HG02571 (cell line): ENCODE measurements around the gene LPCAT2.

Experiments
- ATAC-seq: cut with Tn5 transposase; IDR thresholded peaks from one replicate; pipeline ENCODE4 v1.9.1; 2021; ENCODE audit warnings: mild to moderate bottlenecking, moderate library complexity; ENCODE audit not compliant: unreplicated experiment

LPCAT2 gene

DNA sequence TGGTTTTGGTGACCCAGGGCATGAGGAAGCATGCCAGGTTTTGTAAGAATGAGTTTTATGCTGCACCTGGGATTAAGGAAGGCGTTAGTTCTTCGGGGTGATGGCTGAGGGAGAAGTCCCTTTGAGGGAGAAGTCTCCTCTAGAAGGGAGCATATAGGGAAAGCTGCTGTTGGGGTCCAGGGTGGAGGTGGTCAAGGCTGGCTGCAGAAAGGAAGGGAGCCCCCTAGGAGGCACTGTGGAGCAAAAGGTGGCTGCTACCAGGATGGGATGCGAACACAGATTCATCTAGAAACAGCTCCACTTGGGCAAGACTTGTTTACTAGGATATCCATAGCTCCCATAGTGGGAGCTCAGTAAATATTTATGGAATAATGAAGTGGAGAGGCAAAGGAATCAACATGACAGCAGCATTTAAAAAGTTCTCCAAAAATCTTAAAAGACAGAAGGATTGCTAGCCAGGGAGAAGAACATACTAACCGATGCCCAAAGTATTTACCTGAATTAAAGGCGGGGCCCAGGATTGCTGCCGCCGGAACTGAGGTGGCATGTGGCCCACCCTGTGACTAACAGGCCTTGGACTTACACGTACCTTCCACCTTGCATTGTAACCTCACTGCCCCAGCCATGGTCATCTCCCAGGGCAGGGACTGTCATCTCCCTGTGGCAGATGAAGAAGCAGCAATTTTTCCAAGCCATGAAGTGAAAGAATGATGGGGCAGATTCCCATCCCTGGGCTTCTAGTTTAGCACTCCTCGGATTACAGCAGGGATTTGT is 7.1 kb upstream of the LPCAT2 start:
- no peak for ATAC-seq

GRCh38 chr16:55502801-55503366 is 6.0 kb upstream of the LPCAT2 start:
- ATAC-seq: no peak

- no peak for ATAC-seq
Measured at GRCh38 chr16:55503726-55504550, 4.9 kb upstream of the LPCAT2 start.

GRCh38 chr16:55505333-55506015 is 3.4 kb upstream of the LPCAT2 start:
- ATAC-seq: no peak

DNA sequence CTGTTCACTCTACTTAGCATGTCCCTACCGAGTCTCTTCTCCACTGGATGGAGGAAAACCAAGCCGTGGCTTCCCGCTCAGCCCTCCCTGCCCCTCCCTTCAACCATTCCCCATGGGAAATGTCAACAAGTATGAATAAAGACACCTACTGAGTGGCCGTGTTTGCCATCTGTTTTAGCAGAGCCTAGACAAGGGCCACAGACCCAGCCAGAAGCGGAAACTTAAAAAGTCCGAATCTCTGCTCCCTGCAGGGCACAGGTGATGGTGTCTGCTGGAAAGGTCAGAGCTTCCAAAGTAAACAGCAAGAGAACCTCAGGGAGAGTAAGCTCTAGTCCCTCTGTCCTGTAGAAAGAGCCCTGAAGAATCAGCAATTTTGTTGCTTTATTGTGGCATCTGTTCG is 2.8 kb upstream of the LPCAT2 start:
- no peak for ATAC-seq

- no peak for ATAC-seq
Measured at GRCh38 chr16:55506708-55507107, 2.2 kb upstream of the LPCAT2 start.

DNA sequence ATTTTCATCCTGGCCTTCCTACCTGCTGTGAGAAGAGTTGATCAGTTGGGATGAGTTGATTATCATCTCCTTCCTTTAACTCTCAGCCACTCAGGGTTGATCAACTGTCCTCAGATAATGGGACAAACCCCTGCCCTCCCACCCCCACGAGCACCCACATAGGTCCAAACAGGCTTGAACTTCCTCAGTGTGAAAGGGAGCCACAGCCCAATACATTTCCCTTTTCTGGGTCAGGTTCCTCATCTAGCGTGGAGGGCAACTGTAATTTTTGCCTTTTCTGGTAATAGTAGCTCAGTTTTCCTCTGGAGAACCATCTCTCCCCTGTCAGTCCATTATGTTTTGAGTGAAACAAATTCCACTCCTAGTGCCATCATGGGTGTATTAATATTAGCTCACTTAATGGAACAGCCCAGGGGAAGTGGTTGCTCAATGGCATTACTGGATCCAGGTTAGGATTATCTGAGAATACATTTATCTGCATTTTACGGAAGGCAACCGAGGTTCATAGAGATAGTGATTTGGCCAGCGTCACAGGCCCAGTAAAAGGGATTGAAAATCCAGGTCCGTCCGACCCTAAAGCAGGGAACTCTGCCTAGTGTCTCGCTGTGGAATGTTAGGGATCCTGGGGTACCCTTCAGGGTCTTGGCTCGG is 476 bp upstream of the LPCAT2 start:
- no peak for ATAC-seq

DNA sequence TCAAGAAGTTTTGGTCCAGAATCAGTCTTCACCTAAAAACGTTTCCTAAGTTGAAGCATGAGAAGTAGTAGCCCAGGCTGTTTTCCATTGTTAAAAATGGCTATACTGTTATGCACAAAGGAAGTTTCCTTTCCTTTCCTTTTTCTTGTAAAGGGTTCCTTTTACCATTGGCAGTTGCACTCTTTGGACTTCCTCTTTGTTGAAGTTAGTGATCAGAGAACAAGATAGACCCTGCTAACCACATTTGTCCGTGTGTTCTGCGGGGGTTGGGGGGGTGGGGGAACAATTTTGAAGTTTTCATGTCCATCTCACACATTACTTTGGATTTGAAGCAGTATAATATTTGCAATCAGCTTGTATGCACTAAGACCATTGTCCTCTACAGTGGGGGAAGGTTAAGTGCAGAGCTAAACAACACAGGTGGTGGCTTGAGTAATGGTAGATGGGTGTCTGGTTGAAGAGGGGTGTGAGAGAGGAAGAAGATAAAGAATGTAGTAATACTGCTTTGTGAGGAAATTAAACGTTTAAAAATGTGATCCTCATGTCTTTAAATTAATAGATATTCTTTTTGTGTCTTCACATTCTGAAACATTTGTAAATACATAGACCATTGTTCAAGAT is 1.4 kb downstream of the LPCAT2 start:
- ATAC-seq: no peak

DNA sequence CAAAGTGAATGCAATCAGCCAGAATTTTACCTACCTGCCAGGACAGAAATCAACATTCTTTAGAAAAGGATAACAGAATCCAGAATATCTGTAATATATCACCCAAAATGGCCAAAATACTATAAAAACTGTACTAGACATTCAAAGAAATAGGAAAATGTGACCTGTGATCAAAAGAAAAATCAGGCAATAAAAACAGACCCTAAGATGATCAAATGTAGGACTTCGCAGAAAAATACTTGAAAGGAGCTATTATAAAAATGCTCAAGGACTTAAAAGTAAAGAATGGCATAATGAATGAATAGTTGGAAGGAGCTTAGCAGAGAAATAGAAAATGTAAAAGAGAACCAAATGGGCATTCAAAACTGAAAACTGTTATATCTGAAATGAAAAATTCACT is 4.1 kb downstream of the LPCAT2 start:
- ATAC-seq: no peak

DNA sequence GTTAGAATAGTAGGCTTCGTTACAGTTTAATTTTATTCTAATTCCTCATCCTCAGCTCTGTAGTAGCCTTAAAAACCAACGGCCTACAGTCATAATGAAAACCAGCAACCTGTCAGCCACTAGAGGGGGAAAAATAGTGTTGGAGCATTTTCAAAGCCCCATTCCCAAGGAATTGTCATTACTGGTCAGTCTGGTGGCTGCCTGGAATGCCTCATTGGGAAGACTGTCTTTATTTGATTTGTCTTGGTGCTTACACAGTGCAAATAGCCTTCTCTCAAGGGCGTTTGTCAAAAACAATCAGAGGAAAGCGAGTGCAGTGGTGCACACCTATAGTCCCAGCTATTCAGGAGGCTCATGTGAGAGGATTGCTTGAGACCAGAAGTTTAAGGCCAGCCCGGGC is 4.7 kb downstream of the LPCAT2 start:
- ATAC-seq: no peak

DNA sequence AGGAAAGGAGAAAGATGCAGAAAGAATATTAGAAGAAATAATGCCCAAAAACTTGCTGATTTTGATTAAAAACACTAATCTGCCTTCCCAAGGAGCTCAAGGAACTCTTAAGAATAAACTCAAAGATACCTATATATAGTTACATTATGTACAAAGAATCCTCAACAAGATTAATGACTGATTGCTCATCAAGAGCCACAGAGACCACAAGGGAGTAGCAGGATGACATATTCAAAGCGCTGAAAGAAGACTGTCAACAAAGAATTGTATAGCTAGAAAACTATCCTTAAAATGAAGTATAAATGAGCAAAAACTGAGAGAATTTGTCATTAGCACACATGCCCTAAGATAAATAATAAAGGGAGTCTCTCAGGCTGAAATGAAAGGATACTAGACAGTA is 6.2 kb downstream of the LPCAT2 start:
- no peak for ATAC-seq

- no peak for ATAC-seq
Measured at GRCh38 chr16:55521792-55522191, 12.9 kb downstream of the LPCAT2 start.

GRCh38 chr16:55526441-55526840 is 17.6 kb downstream of the LPCAT2 start:
- no peak for ATAC-seq

- ATAC-seq: no peak
Measured at GRCh38 chr16:55527885-55528284, 19.0 kb downstream of the LPCAT2 start.

DNA sequence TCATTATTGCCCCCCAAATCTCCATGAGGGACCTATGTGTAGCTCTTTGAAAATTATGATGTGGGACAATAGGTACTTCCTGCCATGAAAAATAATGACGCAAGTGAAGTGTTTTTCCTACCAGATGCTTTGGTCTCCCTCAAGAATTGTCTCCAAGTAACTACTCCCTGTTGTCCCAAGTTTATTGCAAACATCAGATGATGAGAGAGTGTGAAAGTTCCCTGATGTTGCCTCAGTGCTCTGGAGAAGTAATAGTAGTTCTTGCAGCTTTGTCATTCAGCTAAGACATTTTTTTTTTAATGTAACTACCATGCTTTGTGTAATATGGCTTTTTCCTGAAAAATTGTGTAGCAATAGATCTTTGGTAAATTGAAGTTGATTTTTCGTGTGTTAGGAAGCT is 20.1 kb downstream of the LPCAT2 start:
- no peak for ATAC-seq

GRCh38 chr16:55530316-55530856 is 21.5 kb downstream of the LPCAT2 start:
- ATAC-seq: no peak

DNA sequence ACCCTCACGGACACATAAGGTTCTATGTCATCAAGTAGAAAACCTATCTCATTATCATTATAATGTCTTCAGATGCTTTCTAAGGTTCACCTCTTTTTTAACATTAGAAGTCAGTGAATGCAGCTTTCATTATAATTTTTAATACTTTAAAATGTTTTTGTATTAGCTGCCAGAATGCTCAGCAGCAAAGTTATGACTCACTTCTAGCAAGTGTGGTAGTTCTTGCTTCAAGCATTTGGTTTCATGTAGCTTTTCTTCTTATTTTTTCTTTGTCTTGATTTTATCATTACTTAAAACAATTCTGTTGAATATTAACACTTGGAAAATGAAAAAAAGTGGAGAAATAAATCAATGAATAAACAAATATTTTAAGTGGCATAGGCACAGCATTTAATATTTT is 23.4 kb downstream of the LPCAT2 start:
- no peak for ATAC-seq

- ATAC-seq: no peak
Measured at GRCh38 chr16:55534756-55535155, 25.9 kb downstream of the LPCAT2 start.

- no peak for ATAC-seq
Measured at GRCh38 chr16:55539049-55539448, 30.2 kb downstream of the LPCAT2 start.

GRCh38 chr16:55539488-55539887 is 30.6 kb downstream of the LPCAT2 start:
- no peak for ATAC-seq
